G401.6 (cell line): ENCODE results near the gene TAF1A.
A peak's percentile ranks its signal among the peaks of the same experiment; 100 is the strongest.
"Not testable (repeated sequence)": the region's sequence is repeated elsewhere in the genome, so short reads cannot be mapped to it uniquely, and the experiment has no call there.

ENCODE experiments used
- FAIRE-seq: peaks from 2 replicates; lab custom pipeline; 2012; peaks lifted over from hg19 to GRCh38; lab: Jason Lieb, UNC

Gene TAF1A

DNA sequence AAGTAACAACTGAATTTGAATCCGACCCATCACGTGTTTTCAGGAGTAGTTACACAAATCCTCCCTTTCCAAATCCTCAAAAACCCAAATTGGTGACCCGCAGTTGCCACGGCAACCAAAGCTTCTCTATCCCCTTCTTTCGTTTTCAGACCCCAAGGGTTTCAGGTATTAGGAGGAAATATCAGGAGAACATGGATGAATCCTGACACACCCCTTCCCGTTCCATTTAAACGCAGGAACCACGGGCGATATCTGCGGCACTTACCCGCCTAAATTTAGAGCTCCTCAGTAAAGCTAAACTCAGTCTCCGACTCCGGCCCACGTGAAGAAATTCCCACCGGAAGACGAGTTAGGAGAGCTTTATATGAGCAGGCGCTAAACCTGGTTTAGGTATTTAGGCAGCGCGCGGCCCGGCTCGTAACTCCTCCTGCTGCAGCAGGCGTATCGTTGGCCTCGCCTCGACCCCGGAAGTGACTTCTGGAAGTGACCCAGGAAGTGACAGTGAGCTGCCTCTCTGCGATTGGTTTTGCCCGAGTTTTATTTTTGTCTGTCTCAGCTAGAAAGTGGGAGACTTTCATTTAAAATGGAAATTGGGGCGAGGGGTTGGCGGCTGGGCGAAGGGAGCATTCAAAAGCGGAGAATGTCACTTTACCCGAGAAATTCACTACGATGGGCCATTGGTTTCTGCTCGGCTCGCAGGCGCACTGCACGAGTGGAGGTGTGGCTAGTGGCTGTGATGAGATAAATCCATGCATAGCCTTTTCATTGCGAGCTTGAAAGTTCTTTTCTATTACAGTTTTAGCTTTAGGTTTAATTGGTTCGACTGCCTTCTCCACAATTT is at the start of gene TAF1A:
Gene TAF1A, minus strand, starts transcription at position 472 of the 841 bp plus-strand sequence.
- FAIRE-seq, result peak; percentile 95

GRCh38 chr1:222634180-222635013 is 44.7 kb upstream of the TAF1A start:
- peak; percentile 93 for FAIRE-seq

DNA sequence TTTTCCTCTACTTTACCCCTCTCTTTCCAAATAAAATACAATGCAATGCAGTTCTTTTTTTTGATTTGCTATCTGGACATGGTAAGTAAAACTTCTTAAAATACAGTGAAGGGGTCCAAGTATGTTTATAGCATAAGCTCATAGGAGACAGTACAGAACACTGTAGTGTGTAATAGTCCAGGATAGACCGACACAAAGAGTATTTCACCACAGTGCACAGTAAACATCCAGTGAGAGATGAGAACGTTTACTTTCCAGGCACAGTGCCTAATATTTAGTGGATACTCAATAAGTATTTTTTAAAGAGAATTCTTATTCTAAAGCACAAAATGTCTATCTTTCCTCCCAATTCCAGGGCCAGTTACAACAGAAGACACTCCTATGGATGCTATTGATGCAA is 43.0 kb upstream of the TAF1A start:
- FAIRE-seq, result no peak

- no peak for FAIRE-seq
Observed at GRCh38 chr1:222631611-222632208, 42.0 kb upstream of the TAF1A start.

- FAIRE-seq, result no peak
Observed at GRCh38 chr1:222629921-222630535, 40.3 kb upstream of the TAF1A start.

- FAIRE-seq, result no peak
Observed at GRCh38 chr1:222627232-222627631, 37.5 kb upstream of the TAF1A start.

DNA sequence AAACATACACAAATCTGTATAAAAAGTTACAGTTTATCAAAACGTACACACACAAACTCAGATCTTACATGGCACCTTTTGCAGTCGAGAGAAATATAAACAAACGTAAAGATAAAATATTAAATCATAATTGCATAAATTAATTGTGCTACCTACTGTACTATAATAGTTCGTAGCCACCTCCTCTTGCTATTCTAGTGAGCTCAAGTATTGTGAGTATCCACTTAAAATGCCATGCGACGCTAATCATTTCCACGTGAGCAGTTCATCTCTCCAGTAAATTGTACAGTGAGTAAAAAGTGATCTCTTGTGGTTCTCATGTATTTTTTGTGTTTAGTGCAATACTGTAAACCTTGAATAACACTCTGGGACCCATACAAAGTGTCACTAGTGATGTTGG is 34.5 kb upstream of the TAF1A start:
- FAIRE-seq, result no peak

- FAIRE-seq, result no peak
Observed at GRCh38 chr1:222623458-222623857, 33.7 kb upstream of the TAF1A start.

GRCh38 chr1:222622765-222623164 is 33.0 kb upstream of the TAF1A start:
- FAIRE-seq, result no peak

GRCh38 chr1:222620566-222620965 is 30.8 kb upstream of the TAF1A start:
- FAIRE-seq, result no peak

- FAIRE-seq, result no peak
Observed at GRCh38 chr1:222618880-222619596, 29.3 kb upstream of the TAF1A start.

- no peak for FAIRE-seq
Observed at GRCh38 chr1:222618001-222618879, 28.5 kb upstream of the TAF1A start, which contains the start of gene MIA3. TSS of gene MIA3 (plus strand) at chr1:222618097. CDS start at chr1:222618111, 14 bp downstream.

GRCh38 chr1:222617367-222617951 is 27.7 kb upstream of the TAF1A start:
- FAIRE-seq, result no peak

DNA sequence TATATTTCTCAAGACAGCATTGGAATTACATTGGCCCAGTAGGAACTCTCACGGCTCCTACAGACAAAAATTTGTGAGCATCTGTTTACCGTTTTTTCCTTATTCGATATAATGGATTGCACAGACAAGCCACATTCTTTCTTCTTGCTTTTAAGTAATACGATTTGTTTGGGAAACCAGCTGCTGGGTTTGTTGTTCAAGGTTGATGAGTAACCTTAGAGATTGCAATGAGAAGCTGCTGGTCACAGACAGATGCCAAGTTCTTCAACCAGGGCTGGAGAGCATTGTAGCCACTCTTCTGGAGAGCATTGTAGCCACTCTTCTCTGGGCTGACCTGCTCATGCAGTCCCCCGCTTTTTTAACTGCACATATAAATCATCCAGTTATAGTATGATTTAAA is 26.8 kb upstream of the TAF1A start:
- FAIRE-seq, result no peak

DNA sequence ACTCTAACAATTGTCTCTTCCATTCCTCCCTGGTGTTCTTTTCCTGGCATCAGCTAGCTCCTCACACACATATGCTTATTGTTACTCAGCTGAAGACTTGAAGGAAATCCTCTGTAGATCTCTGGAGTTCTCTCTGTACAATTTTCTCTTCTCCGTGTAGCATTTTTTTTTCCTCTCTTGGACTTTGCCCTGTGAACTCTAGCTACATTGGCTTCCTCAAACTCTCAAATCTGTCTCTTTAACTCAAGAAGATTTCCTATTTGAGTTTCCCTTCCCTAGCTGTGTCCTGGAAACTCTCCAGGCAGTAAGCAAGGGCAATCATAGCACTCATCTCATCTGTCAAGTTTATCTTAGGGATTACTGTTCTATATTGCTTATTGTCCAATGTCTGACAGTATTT is 23.9 kb upstream of the TAF1A start:
- no peak for FAIRE-seq

GRCh38 chr1:222610728-222611127 is 21.0 kb upstream of the TAF1A start:
- FAIRE-seq, result no peak

GRCh38 chr1:222609111-222609510 is 19.4 kb upstream of the TAF1A start:
- FAIRE-seq, result not testable (repeated sequence)

DNA sequence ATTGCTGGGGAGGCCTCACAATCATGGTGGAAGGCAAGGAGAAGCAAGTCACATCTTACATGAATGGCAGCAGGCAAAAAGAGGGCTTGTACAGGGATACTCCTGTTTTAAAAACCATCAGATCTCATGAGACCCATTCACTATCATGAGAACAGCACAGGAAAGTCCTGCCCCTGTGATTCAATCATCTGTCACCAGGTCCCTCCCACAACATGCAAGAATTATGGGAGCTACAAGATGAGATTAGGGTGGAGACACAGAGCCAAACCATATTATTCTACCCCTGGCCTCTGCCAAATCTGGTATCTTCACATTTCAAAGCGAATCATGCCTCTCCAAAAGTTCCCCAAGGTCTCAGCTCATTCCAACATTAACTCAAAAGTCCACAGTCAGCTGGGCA is 17.0 kb upstream of the TAF1A start:
- FAIRE-seq, result no peak

GRCh38 chr1:222601257-222601656 is 11.5 kb upstream of the TAF1A start:
- FAIRE-seq, result no peak

DNA sequence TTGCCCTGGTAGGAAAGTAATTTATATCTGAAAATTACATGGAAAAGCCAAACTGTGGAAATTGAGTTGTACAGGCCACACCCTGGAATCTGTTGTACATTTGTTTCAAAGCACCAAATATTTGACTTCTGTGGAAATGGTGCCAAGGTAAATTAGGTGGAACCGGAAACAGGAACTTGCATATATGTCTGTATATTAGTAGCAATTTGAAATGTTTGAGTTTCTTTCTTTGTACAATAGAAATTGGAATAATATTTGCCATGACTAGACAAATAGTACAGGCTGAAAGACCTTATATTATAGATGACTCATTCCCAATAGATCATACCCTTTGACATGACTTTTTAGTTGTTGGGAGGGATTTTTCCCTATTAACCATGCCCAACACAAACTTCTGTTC is 10.5 kb upstream of the TAF1A start:
- FAIRE-seq, result no peak
